Neural progenitor cell (in vitro differentiated cells): ENCODE data around the gene SMARCC2.

Experiments
- EZH2 ChIP-seq: fragments of 200-600 bp; sonication (generic); IDR thresholded peaks from 2 replicates; pipeline ENCODE4 v1.6.1; 2017; ENCODE audit warnings: antibody characterized with exemption, mild to moderate bottlenecking, moderate library complexity
- TF ChIP-seq, protein P1 (sequence below): fragments of 200-600 bp; sonication (generic); IDR thresholded peaks from 2 replicates; pipeline ENCODE4 v1.5.1; 2017; ENCODE audit warnings: antibody characterized with exemption, mild to moderate bottlenecking

DNA sequence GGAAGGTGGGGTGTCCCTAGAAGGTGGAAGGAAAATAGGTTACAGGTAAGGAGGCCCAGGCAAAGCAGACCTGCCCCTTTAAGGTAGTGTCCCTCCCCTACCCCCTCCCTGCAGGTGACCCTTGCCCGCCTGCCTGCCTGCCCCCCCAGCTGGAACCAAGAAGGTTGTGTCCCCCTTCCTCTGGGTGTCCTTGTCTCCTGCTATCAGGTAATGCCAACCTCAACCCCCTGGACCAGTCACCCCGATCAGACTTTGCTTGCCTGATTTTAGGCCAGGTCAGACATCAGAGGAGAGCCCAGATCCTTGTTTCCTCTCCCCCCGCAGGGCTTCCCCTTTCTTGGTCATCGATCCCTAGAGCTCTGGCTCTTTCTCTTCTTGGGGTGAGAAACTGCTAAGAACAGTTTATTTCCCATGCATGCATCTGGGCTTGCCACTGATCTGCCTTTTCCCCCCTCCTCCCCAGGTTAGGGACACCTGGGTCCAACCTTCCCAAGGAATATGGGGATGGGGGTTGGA is 40.7 kb upstream of the SMARCC2 start, which contains the start of gene SLC39A5:
- no peak for TF ChIP-seq EZH2
- TF ChIP-seq, protein P1, sequence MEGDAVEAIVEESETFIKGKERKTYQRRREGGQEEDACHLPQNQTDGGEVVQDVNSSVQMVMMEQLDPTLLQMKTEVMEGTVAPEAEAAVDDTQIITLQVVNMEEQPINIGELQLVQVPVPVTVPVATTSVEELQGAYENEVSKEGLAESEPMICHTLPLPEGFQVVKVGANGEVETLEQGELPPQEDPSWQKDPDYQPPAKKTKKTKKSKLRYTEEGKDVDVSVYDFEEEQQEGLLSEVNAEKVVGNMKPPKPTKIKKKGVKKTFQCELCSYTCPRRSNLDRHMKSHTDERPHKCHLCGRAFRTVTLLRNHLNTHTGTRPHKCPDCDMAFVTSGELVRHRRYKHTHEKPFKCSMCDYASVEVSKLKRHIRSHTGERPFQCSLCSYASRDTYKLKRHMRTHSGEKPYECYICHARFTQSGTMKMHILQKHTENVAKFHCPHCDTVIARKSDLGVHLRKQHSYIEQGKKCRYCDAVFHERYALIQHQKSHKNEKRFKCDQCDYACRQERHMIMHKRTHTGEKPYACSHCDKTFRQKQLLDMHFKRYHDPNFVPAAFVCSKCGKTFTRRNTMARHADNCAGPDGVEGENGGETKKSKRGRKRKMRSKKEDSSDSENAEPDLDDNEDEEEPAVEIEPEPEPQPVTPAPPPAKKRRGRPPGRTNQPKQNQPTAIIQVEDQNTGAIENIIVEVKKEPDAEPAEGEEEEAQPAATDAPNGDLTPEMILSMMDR = no peak
